NT2/D1 (cell line): ENCODE data around the gene SYDE2.

Source experiments
- SUZ12 ChIP-seq: IDR thresholded peaks from 2 replicates; pipeline ENCODE4 v1.6.1; 2011; ENCODE audit not compliant: insufficient read length, insufficient read depth; ENCODE audit errors: extremely low read depth
- ZNF274 ChIP-seq: IDR thresholded peaks from 2 replicates; pipeline ENCODE4 v1.6.1; 2011; ENCODE audit warnings: mild to moderate bottlenecking, low read depth, low read length

DNA sequence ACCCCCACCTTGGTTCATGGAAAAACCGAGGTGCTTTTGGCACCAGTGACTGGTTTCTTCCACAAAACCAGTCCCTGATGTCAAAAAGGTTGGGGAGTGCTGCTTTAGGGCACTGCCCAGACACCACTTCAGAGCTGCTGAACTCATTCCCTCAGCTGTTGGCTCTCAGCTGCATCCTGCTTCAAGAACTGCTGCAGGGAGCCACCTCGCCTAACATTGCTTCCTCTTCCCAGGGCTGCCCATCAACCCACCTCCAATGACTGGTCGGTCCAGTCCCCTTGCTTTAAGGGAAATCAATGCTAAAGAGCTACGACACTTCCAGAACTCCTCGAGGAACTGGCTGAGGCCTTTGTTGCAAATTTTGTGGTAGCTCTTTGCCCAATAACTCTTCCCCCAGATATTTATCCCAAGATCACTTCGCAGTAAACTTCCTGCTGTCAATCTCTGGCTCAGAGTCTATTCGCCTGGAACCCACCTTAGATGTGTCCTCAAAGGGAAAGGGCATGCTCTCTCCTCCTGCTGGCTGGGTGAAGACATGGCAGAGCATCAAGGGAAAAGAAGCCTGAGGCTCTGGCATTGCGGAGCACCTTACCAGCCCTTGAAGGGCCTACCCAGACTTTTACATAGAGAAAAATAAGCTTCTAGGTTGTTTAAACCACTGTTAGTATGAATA, 29.6 kb upstream of the SYDE2 start:
- TF ChIP-seq ZNF274 (no peak), SUZ12 (no peak)
